Epidermal melanocyte (primary cell): ENCODE measurements around the gene DNAH17.
"Not testable (repeated sequence)": the region's sequence is repeated elsewhere in the genome, so short reads cannot be mapped to it uniquely, and the experiment has no call there.

ENCODE experiments used
- DNase-seq: peaks from one replicate; pipeline ENCODE4 v3.0.0; 2011; ENCODE audit warnings: low spot score; ENCODE audit not compliant: insufficient read length

DNAH17 gene

GRCh38 chr17:78484271-78485246 lies 92.6 kb downstream of the DNAH17 start:
- no peak for DNase-seq

GRCh38 chr17:78479369-78479768 lies 97.8 kb downstream of the DNAH17 start:
- no peak for DNase-seq

- no peak for DNase-seq
Measured at GRCh38 chr17:78478757-78479297, 98.4 kb downstream of the DNAH17 start.

GRCh38 chr17:78477913-78478756 lies 99.1 kb downstream of the DNAH17 start:
- DNase-seq, result no peak

GRCh38 chr17:78476973-78477372 lies 100.2 kb downstream of the DNAH17 start:
- no peak for DNase-seq

- no peak for DNase-seq
Measured at GRCh38 chr17:78476149-78476548, 101.0 kb downstream of the DNAH17 start.

GRCh38 chr17:78475211-78475610 lies 102.0 kb downstream of the DNAH17 start:
- DNase-seq, result no peak

- no peak for DNase-seq
Measured at GRCh38 chr17:78474614-78475146, 102.5 kb downstream of the DNAH17 start.

GRCh38 chr17:78473951-78474613 lies 103.1 kb downstream of the DNAH17 start:
- DNase-seq, result no peak

GRCh38 chr17:78472035-78472905 lies 104.9 kb downstream of the DNAH17 start:
- no peak for DNase-seq

GRCh38 chr17:78471635-78472034 lies 105.6 kb downstream of the DNAH17 start:
- no peak for DNase-seq

- DNase-seq, result no peak
Measured at GRCh38 chr17:78469443-78469842, 107.8 kb downstream of the DNAH17 start.

GRCh38 chr17:78468366-78468765 lies 108.8 kb downstream of the DNAH17 start:
- no peak for DNase-seq

GRCh38 chr17:78466786-78467715 lies 110.1 kb downstream of the DNAH17 start:
- no peak for DNase-seq

- not testable (repeated sequence) for DNase-seq
Measured at GRCh38 chr17:78466109-78466785, 110.9 kb downstream of the DNAH17 start.

GRCh38 chr17:78462148-78462547 lies 115.0 kb downstream of the DNAH17 start:
- no peak for DNase-seq

GRCh38 chr17:78461799-78462053 lies 115.5 kb downstream of the DNAH17 start:
- DNase-seq, result no peak

GRCh38 chr17:78460951-78461798 lies 116.0 kb downstream of the DNAH17 start:
- DNase-seq, result no peak
